ENCODE data around the gene SFT2D3.

Gene SFT2D3

DNA sequence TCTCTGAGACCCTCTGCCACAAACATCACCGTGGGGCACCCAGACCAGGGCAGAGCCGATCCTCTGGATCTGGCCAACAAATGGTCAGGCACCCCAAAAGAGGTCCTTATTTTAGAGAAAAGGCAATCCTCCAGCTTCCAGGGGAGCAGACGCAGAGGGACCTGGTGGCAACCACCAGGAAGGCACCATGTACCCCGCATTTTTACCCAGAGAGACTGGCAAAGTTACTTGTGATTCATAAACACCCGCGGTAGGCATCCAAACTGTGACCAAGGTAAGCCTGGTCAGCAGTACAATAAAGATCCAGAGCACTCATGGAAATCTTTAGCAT is 36.4 kb upstream of the SFT2D3 start:
- no peak for DNase-seq

DNA sequence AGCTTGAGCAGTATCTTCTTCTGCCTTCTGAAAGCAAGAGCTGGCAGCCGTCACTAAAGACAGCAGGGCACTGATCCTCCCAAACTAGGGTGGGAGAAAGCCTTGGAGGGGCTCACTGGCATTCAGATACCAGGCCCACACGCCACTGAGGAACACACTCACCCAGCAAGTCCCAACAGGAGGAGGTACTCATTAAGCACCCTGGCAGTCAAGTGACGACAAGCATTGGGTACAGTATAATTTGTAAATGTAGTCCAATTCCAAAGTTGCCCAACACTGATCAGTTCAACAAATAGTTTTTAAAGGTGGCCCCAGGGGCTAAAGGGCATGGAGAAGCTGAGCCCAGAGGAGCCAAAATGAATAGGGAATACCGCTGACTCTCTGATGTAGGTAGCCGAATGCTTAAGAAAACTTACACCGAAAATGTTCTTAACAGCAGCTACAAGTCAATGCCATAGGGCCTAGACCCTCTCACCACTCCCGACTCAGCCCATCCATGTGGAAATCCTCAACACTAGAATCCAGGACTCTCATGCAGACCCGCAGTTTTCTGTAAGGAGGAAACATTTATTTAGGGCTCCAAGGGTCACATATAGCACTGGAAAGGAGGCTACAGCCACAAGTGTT is 35.9 kb upstream of the SFT2D3 start:
- DNase-seq: no peak

DNA sequence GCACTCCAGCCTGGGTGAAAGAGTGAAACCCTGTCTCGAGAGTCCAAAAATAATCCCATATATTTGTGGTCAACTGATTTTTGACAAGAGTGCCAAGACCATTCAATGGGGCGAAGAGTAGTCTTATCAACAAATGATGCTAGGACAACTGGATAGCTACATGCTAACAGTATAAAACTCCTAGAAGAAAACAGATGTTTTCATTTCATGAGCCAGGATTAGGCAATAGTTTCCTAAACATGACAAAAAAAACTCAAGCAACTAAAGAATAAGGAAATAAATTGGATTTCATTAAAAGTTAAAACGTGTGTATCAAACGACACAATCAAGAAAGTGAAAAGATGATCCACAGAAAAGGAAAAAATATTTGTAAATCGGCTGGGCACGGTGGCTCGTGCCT is 32.2 kb upstream of the SFT2D3 start:
- DNase-seq: no peak

DNA sequence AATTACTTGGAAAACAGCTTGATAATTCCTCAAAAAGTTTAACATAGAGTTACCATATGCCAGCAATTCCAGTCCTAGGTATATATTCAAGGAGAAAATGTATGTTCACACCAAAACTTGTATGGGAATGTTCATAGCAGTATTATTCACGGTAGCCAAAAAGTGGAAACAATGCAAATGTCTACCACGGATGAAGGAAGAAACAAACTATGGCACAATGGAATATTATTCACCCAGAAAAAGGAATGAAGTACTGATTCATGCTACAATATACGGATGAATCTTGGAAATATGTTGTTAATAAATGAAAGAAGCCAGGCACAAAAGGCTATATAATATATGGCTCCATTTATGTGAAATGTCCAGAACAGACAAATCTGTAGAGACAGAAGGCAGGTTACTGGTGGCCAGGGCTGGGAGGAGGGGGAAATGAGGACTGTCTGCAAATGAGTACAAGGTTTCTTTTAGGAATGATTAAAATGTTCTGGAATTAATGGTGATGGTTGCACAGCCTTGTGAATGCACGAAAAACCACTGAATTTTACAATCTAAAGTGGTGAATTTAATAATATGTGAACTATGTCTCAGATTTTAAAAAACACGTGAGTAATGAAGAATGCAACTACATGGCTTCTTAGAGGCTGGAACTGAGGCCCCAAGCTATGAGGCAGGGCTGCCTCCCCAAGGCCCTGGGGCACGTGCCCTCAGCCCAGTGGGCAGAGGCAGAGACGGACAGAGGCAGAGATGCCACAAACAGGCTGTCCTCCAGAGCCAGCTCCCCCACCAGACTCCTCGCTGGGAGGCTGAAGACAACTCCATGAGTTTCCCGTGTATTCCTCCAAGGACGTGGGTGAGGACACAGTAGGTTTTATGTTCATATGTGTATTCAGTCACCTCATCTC is 31.0 kb upstream of the SFT2D3 start:
- no peak for DNase-seq

DNA sequence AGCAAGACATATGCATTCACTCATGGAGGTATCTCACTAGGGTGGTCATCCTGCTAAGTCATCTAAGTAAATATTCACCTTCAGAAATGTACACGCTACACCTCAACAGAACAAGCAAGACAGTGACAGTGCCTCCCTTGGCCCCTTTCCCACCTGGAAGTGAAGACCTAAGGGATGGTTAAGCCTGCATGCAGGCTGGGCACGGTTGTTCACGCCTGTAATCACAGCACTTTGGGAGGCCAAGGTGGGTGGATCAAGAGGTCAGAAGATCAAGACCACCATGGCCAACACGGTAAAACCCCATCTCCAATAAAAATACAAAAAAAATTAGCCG is 30.4 kb upstream of the SFT2D3 start:
- no peak for DNase-seq

DNA sequence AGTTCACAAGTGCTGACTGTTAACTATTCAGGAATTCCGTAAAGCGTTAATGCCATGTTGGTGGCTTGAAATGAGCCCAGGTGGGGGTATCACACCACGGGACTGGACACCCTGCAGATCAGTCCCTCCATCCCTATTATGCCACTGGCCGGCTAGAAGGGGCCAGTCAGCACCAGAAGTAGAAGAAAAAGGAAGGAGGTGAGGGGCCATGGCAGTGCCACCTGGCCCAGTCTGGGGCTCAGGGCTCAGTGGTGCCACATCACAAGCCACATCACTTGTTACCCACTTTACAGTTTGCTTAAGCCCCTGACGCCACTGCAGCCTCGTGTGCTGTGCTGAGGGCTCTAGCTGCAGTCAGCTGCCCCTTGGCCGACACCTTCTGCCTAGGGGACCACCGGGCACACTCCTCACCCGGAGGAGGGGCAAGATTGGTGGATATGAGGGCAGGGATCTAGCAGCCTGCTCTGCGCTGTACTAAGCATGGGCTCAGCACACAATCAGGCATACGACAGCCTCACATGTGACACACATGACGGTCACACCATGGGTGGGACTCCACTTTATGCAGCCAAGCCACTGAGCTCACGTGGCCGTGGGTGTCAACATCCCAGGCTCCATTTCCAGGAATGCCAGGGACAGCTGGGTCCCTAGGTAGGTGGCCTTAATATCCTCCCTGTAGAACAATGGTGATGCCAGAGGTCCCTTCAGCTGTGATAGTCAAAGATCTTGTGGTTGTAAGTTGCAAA is 29.6 kb upstream of the SFT2D3 start:
- DNase-seq: no peak

DNA sequence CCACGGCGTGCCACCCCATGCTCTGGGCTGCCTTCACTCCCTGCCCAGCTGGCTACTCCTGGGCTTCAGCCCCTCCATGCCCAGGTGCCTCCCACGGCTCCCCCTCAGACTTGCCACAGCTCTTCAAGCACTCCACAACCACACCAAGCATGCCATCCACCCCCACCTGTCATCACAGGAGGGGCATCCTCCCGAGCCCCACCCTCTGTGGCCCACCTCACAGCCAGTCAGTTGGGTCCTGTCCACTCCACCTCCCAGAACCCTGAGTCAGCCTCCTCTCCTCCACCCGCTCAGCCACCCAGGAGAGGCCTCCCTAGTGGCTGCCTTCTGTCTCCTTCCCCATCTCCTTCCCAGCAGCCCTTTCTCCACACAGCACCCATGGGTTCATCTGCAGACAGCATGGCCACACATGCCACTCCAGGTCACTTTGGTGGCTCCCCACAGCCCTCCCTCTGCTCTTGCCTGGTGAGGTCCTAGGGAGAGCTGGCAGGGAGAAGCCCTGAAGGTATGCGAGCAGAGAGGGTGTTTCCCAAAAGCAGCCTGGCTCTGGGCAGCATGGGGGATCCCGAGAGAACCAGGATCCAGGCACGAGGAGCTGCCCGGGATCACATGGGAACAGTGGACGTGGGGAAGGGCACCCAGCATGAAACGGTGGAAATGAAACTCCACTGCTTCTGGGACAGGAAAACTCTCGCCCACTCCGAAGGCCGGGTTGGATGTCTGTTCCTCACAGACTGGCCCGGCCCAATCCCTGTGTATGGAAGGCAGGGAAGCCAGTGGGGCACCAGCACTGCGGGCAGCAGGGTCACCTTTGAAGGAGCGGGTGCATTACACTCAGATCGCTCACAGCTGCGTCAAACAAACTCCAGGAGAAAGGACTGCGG is 28.7 kb upstream of the SFT2D3 start:
- DNase-seq: no peak

DNA sequence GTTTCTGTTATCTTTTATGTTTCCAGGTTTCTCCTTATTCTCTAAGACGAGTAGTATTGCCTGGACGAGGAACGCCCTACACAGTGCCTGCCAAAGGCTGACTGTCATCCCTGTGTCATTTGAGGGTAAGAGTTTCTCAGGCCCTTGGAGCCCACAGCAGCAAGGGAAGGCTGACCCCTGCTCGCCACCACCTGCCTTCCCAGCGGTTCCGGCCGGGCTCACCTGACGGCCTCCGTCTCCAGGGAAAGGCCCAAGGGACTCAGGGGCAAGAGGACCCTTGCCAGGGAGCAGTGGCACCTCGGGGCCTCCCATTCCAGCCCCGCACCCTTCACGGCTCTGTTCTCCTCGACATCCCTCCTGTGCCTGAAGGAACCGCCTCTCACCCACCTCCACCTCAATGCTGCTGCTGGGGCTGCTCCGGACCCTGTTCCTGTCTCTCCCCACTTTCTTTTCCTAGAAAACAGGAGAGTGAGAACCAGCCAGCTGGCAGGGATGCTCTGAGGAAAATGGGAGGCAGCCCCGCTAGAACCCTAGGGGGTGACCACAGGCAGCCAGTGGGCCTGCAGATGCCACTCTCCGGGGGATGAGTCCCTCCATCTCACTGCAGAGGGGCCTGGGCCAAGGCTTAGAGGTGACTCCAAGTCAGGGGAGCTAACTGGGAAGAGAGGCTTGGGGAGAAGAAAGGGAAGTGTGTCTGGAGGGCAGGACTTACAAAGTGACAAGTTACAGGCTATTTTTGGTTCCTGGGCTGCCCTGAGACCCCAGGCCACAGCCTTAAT is 27.8 kb upstream of the SFT2D3 start:
- no peak for DNase-seq

DNA sequence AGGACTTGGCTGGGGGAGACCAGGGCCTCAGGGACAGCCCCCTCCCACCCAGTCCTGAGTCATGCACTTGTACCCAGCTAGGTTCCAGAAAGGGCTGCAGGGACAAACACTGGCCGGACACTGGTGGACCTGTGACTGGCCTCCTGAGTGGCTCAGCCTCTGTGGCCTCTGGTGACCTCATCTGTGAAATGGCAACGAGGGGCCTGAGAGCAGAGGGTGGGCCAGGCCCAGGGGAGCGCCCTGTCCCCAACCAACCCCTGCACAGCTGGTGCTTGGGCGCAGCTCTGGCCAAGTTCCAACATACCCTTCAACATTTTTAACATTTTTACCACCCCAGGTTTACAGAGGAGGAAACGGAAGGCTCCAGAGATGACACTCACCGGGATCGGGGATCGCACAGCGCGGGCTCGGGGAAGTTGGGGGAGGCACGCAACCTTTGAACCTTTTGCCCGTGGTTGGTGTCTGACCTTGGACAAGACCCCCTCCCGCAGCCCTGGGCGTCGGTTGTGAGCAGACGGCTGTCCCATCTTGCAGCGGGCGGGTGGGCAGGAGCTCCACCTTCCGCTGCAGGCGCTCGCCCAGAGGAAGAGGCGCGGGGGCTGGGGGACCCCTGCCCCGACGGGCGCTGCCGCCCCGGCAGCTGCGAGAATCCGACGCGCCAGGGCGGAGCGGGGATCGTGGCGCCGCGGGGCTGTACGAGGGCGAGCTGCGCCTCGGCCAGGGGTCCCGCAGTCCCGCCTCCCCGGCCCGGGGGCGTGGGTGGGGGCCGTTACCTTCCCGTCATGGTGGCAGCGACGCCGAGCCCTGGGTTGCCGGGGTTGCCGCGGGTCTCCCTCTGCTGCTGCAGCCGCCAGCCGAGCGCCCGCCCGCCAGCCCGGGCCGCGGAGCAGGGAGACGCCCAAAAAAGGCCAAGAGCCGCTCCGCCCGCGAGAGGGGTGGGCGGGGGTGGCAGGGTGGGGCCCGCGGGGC is 26.8 kb upstream of the SFT2D3 start:
- no peak for DNase-seq

DNA sequence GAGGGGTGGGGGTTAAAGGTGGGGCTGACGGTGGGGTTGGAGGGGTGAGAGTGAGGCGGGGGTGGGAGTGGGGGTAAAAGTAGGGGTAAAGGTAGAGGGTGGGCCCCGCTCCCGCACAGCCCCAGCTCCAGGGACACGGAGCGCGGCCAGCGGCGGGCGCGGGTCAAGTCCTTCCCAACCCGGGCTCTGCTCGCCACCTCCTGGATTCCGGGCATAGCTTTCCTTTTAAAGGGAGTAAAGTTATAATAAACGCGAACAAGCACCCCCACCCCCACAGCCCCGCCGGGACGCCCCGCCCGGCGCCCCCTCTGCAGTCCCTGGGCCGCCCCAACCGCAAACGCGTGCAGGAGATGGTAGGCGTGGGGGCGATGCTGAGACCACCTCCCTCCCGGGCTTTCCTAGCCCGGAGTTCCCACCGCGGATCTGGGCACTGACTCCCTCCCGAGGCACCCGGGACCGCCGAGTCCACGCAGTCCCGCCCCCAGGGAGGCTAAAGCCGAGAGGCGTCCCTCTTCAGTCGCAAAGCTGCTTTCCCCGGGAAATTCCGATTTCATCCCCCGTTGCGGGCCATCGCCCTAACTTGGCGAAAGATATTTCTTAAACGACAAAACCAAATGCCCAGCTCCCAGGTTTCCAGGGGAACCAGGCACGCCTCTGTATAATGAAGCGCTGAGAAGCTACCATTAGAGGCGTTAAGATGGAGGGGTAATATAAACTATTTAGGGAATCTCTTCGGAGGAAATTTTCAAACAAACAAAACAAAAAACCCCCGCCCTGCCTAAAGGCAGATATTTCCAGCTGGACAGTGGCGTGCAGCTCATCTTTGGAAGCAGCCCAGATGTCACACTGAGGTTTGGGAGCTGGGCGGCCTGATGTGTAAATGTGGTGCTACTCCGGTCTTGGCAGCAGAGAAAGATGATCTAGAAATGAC is 25.7 kb upstream of the SFT2D3 start, which contains the start of gene LIMS2:
LIMS2 (minus strand) TSS at position 200 of the 931 bp plus-strand sequence. CDS start 506 bp downstream, outside the sequence.
- no peak for DNase-seq

DNA sequence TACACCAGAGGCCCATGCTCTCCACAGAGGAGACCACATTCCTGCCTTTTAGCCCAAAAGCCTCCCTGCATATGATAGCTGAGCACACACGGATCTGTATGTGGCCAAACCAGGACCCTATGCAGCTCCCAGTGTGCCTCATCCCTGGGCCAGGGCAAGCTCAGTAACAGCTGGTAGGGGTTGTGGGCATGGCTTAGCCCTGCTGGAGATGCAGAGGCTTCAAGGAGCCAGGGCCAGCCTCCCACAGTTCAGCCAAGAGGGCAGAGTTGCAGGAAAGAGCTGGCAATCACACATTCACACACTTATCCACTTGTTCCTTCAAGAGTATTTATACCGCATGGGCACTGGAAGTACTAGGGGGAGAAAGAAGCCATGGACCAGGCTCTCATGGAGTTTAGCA is 24.4 kb upstream of the SFT2D3 start:
- DNase-seq: no peak

DNA sequence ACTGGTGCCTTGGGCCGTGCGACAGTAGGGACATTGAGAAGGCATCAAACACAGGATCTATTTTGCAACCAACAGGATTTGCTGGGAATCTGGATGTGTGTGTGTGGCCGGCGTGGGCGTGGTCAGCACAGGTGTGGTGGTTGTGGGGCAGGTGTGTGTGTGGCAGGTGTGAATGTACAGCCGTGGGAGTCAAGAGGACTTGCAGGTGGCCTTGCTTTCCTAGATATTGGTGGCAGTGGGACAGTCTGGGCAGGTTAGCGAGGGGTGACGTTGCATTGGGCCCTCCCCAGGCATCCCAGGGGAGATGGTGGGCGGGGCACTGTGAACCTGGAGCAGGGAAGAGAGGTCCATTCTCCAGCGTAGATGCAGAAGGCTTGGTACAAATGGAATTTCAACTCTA is 22.8 kb upstream of the SFT2D3 start:
- DNase-seq: no peak

DNA sequence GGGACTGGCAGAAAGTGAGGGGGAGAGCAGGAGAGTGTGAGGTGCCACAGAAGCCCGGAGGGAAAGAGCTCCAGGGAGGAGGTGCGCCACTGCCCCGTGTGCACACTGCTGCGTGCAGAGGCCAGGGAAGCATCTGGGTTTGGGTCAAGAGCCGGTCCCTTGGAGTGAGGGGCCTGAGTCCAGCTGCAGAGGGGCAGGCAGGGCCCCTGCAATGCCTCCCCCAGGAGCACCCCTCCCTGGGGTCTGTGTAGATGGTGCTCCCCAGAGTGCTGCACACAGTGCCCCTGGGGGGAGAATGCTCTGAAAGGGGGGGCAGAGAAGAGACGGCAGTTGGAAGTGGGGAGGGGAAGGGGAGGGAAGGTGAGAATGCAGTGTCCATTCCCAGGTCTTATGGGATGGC is 22.3 kb upstream of the SFT2D3 start:
- DNase-seq: no peak

DNA sequence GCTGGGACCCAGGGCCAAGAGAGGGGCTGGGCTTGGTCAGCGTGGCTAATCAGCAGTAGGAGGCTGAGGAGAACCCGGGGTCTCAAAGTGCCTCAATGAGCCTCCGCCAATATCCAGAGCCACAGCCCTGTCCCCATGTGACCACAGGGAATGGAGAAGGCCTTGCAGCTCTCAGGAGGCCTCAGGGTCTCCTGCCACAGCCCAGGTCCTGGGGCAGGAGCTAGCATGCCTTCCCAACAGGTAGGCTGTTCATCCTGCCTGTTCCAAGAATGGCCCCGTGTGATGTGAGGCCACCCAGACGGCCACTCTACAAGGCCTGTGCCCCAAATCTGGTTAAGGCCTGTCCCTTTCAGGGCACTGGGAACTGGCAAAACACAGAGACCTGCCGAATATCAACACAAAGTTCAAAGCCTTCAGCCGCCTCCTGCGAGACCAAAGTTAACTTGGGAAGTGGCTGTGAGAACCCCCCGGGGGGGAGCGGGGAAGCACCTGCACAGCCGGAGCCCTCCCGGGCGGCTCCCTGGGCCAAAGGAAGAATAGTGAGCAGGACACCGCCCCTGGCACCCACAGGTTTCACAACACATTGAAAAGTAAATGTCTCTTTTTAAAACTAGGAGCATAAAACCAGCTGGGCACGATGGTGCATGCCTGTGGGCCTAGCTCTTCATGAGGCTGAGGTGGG is 21.5 kb upstream of the SFT2D3 start:
- DNase-seq: no peak

DNA sequence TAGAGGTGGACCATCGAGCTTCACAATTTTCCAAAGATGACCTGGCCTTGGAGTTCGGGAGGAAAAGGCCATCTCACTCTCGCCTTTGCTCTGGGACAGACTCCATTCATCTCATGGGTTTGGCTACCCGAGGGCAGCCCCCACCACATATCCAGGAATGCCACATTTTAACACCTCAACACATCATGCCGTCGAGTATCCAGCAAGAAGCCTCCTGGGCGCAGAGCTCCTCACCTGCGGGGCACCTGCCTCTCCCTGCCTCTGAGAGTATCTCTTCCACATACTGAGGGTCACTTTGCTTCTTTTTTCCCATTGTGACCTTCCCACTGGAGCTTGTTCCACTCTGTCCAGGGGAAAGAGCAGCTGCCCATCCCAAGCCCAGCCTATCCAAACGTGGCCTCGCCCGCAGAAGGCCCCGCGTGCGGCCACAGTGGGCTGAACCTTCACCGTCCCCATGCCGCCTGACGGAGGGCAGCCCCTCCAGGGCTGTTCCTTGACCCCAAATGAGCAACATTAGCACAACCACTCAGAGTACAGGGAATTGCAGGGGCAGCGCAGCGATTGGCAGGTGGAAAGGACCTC is 20.5 kb upstream of the SFT2D3 start:
- DNase-seq: no peak

DNA sequence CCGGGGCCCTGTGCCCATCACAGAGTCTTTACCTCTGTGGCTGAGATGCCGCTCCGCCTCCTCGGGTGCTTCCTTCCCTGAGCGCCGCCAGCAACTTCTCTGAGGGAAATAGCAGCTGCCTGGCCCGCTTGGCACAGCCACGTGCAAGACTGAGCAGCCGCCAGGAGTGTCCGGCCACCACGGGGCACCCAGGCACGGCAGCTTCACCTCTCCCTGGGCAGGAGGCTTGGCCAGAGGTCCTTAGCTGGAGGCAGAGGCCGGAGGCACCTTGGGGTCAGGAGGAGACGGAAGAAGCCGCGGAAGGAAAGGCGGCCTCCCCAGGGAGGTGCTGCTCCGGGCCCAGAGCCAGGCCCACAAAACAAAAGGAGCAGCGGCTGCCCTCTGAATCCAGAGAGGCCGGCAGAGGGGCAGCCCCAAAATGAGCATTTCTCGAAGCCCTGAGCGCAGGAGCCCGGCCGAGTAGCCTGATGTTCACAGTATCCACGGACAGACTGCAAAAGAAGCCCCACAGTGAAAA is 20.0 kb upstream of the SFT2D3 start:
- DNase-seq: no peak

DNA sequence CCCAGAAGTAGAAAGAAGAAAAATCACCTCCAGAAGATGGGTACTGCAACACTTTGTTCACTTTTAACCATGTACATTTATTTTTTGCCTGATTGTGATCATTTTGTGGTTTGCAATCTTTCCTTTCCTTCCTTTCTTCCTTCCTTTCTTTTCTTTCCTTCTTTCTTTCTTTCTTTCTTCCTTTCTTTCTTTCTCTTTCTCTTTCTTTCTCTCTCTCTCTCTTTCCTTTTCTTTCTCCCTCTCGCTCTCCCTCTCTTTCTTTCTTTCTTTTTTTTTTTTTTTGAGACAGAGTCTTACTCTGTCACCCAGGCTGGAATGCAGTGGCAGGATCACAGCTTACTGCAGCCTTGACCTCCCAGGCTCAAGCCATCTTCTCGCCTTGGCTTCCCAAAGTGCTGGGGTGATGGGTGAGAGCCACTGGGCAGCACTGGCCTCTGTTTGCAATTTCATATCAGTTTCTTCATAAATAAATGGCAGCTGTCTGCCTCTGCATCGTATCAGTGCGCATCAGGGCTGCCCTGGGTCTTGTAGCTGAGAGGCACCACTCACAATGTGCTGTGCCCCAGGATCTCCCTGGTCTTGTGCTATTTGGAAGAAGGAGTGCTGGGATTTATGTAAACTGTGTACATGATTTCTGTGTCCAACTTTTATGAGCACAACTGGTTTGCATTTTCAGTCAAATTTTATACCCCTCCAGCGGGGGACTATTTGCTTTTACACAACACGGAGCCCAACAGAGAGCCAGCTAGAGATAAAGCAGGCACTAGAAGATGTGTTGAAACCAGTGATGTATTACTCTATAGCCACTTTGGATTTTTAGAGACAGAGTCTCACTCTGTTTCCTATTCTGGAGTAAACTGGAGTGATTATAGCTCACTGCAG is 19.1 kb upstream of the SFT2D3 start:
- DNase-seq: no peak
